Fibroblast of skin of left biceps (primary cell): ENCODE results near the gene DLG2.
"Not testable (repeated sequence)": the region's sequence is repeated elsewhere in the genome, so short reads cannot be mapped to it uniquely, and the experiment has no call there.

Source experiments
- DNase-seq, 2 experiments: peaks; one replicate each; pipeline ENCODE4 v3.0.0-alpha.2; 2013; ENCODE audit warnings: low read depth in 2 of 2

DLG2 gene

GRCh38 chr11:85114786-85115185, 512.4 kb downstream of the DLG2 start:
- DNase-seq: peak; percentile 21 to 33

GRCh38 chr11:85110246-85110645, 516.9 kb downstream of the DLG2 start:
- not testable (repeated sequence) for DNase-seq

- DNase-seq: no peak
These were observed 518.0 kb downstream of the DLG2 start for GRCh38 chr11:85109141-85109540.

GRCh38 chr11:85105868-85106267, 521.3 kb downstream of the DLG2 start:
- no peak for DNase-seq

GRCh38 chr11:85099522-85099921, 527.6 kb downstream of the DLG2 start:
- DNase-seq: no peak

GRCh38 chr11:85098996-85099395, 528.1 kb downstream of the DLG2 start:
- DNase-seq: no peak

- no peak for DNase-seq
These were observed 530.2 kb downstream of the DLG2 start for GRCh38 chr11:85096939-85097338.

- no peak for DNase-seq
These were observed 531.9 kb downstream of the DLG2 start for GRCh38 chr11:85095239-85095638.

- DNase-seq: no peak
These were observed 532.3 kb downstream of the DLG2 start for GRCh38 chr11:85094795-85095194.

GRCh38 chr11:85089654-85090053, 537.5 kb downstream of the DLG2 start:
- no peak for DNase-seq

- DNase-seq: no peak
These were observed 538.9 kb downstream of the DLG2 start for GRCh38 chr11:85088286-85088685.

- no peak for DNase-seq
These were observed 540.5 kb downstream of the DLG2 start for GRCh38 chr11:85086504-85087284.

GRCh38 chr11:85076535-85077330, 550.4 kb downstream of the DLG2 start:
- DNase-seq: peak in 1 of 2 experiments; percentile 26

GRCh38 chr11:85062659-85063058, 564.5 kb downstream of the DLG2 start:
- DNase-seq: no peak

- DNase-seq: no peak
These were observed 574.5 kb downstream of the DLG2 start for GRCh38 chr11:85052636-85053035.

- no peak for DNase-seq
These were observed 578.3 kb downstream of the DLG2 start for GRCh38 chr11:85048801-85049200.

- DNase-seq: no peak
These were observed 581.4 kb downstream of the DLG2 start for GRCh38 chr11:85045716-85046115.

GRCh38 chr11:85044911-85045310, 582.2 kb downstream of the DLG2 start:
- DNase-seq: no peak

- DNase-seq: no peak
These were observed 584.8 kb downstream of the DLG2 start for GRCh38 chr11:85042361-85042760.

GRCh38 chr11:85040166-85040565, 587.0 kb downstream of the DLG2 start:
- no peak for DNase-seq

GRCh38 chr11:85029964-85030363, 597.2 kb downstream of the DLG2 start:
- DNase-seq: no peak

- no peak for DNase-seq
These were observed 598.6 kb downstream of the DLG2 start for GRCh38 chr11:85028329-85029101.
